ENCODE results near the gene SPTB.

The SPTB gene

GRCh38 chr14:64766430-64767151 lies 113.1 kb downstream of the SPTB start:
- Histone ChIP-seq H3K9me3 (ENCODE audit: insufficient read depth, low read length) (no peaks in the 10 kb centered on the region), H3K27me3 (ENCODE audit: insufficient read depth, insufficient read length) (peaks cover 5% of the 10 kb centered on the region), H3K4me3 (ENCODE audit: insufficient read length, low read depth) (no peak overlapping the region), H3K9ac (ENCODE audit: insufficient read length, low read depth) (peak overlapping the region; percentile 50), H3K36me3 (ENCODE audit: insufficient read depth, insufficient read length, low read length) (no peaks in the 10 kb centered on the region), H3K4me1 (ENCODE audit: insufficient read depth, insufficient read length) (peaks cover 40% of the 10 kb centered on the region)
- TF ChIP-seq SUZ12 (IDR thresholded peaks at IDR 0.05; ENCODE audit: extremely low read depth, insufficient read depth, insufficient read length) (no peak), ZNF274 (IDR thresholded peaks at IDR 0.05; ENCODE audit: low read depth, low read length) (no peak)
- no peak for DNase-seq (ENCODE audit: low read depth, low spot score)

GRCh38 chr14:64765740-64766302 lies 113.9 kb downstream of the SPTB start:
- H3K27me3 ChIP-seq (ENCODE audit: insufficient read depth, insufficient read length) = peaks cover 5% of the 10 kb centered on the region
- no peaks in the 10 kb centered on the region for H3K9me3 ChIP-seq (ENCODE audit: insufficient read depth, low read length)
- peaks cover 40% of the 10 kb centered on the region for H3K4me1 ChIP-seq (ENCODE audit: insufficient read depth, insufficient read length)
- H3K4me3 ChIP-seq (ENCODE audit: insufficient read length, low read depth) = no peak overlapping the region
- no peak for TF ChIP-seq ZNF274 (IDR thresholded peaks at IDR 0.05; ENCODE audit: low read depth, low read length)
- TF ChIP-seq SUZ12 (IDR thresholded peaks at IDR 0.05; ENCODE audit: extremely low read depth, insufficient read depth, insufficient read length) = no peak
- no peak for TF ChIP-seq YY1 (IDR thresholded peaks at IDR 0.05; ENCODE audit: insufficient read depth, insufficient read length)
- no peak for DNase-seq (ENCODE audit: low read depth, low spot score)
- H3K9ac ChIP-seq (ENCODE audit: insufficient read length, low read depth) = no peak overlapping the region
- H3K36me3 ChIP-seq (ENCODE audit: insufficient read depth, insufficient read length, low read length) = no peaks in the 10 kb centered on the region

- TF ChIP-seq ZNF274 (IDR thresholded peaks at IDR 0.05; ENCODE audit: low read depth, low read length) (no peak), YY1 (IDR thresholded peaks at IDR 0.05; ENCODE audit: insufficient read depth, insufficient read length) (no peak), SUZ12 (IDR thresholded peaks at IDR 0.05; ENCODE audit: extremely low read depth, insufficient read depth, insufficient read length) (no peak)
- no peak overlapping the region for H3K4me3 ChIP-seq (ENCODE audit: insufficient read length, low read depth)
- no peaks in the 10 kb centered on the region for H3K9me3 ChIP-seq (ENCODE audit: insufficient read depth, low read length)
- H3K9ac ChIP-seq (ENCODE audit: insufficient read length, low read depth) = peak overlapping the region; percentile 57
- peaks cover 5% of the 10 kb centered on the region for H3K27me3 ChIP-seq (ENCODE audit: insufficient read depth, insufficient read length)
- H3K4me1 ChIP-seq (ENCODE audit: insufficient read depth, insufficient read length) = peaks cover 40% of the 10 kb centered on the region
- peak; percentile 48 for DNase-seq (ENCODE audit: low read depth, low spot score)
- H3K36me3 ChIP-seq (ENCODE audit: insufficient read depth, insufficient read length, low read length) = no peaks in the 10 kb centered on the region
Measured at GRCh38 chr14:64764641-64765520, 114.8 kb downstream of the SPTB start.

DNA sequence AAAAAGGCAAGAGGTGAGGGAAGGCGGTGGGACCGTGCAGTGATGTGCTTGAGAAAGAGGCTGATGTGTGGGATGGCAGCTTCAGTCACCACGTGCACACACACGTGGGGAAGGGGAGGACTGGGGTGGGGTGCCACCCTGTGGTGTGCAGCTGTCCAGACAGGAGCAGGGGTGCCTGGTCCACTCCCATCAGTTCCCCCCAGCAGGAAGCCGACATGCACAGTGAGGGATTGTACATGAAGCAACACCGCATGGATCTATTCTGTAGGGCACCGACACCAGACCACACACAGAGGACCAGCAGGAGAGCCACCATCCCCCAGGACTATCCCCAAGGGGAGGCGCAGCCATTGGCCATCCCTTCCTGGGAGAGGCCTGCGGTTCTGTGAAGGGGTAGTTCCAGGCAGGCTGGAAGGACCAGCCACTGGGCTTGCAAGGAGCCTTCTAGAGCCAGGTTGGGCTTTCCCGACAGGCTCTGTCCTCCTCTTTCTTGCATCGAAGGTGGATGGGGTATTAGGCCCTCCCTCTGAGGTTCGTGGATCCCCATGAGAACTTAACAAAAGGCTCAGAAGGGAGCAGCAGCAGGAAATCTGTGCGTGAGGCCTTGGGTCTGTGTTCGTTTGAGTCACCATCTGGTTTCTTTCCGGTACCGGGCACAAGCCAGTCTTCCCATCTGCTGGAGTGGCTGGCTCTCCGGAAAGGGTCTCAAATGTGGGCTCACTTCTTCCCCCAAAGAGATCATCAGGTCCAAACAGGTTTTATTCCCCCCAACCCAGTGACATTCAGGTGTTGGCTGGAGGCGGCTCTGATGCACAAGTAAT lies 115.7 kb downstream of the SPTB start:
- no peaks in the 10 kb centered on the region for H3K36me3 ChIP-seq (ENCODE audit: insufficient read depth, insufficient read length, low read length)
- no peaks in the 10 kb centered on the region for H3K9me3 ChIP-seq (ENCODE audit: insufficient read depth, low read length)
- H3K27me3 ChIP-seq (ENCODE audit: insufficient read depth, insufficient read length) = peaks cover 5% of the 10 kb centered on the region
- no peak for DNase-seq (ENCODE audit: low read depth, low spot score)
- TF ChIP-seq ZNF274 (IDR thresholded peaks at IDR 0.05; ENCODE audit: low read depth, low read length) (no peak), SUZ12 (IDR thresholded peaks at IDR 0.05; ENCODE audit: extremely low read depth, insufficient read depth, insufficient read length) (no peak), YY1 (IDR thresholded peaks at IDR 0.05; ENCODE audit: insufficient read depth, insufficient read length) (no peak)
- H3K4me1 ChIP-seq (ENCODE audit: insufficient read depth, insufficient read length) = peaks cover 43% of the 10 kb centered on the region
- H3K9ac ChIP-seq (ENCODE audit: insufficient read length, low read depth) = peak overlapping the region; percentile 57
- H3K4me3 ChIP-seq (ENCODE audit: insufficient read length, low read depth) = no peak overlapping the region

GRCh38 chr14:64763085-64763782 lies 116.5 kb downstream of the SPTB start:
- no peaks in the 10 kb centered on the region for H3K36me3 ChIP-seq (ENCODE audit: insufficient read depth, insufficient read length, low read length)

More at GRCh38 chr14:64763085-64763782, 116.5 kb downstream of the SPTB start:
- no peak for DNase-seq (ENCODE audit: low read depth, low spot score)
- peaks cover 45% of the 10 kb centered on the region for H3K4me1 ChIP-seq (ENCODE audit: insufficient read depth, insufficient read length)
- peaks cover 5% of the 10 kb centered on the region for H3K27me3 ChIP-seq (ENCODE audit: insufficient read depth, insufficient read length)
- no peaks in the 10 kb centered on the region for H3K9me3 ChIP-seq (ENCODE audit: insufficient read depth, low read length)
- TF ChIP-seq SUZ12 (IDR thresholded peaks at IDR 0.05; ENCODE audit: extremely low read depth, insufficient read depth, insufficient read length) (no peak), YY1 (IDR thresholded peaks at IDR 0.05; ENCODE audit: insufficient read depth, insufficient read length) (no peak), ZNF274 (IDR thresholded peaks at IDR 0.05; ENCODE audit: low read depth, low read length) (no peak)
- H3K4me3 ChIP-seq (ENCODE audit: insufficient read length, low read depth) = no peak overlapping the region
- no peak overlapping the region for H3K9ac ChIP-seq (ENCODE audit: insufficient read length, low read depth)

Measured in NT2/D1 (cell line).